Measurements from ENCODE around the gene ANKRD24. TPM values are rescaled to one million over a fixed set of nuclear protein-coding genes. Genes with fewer than 3 reads are reported as not detected.
"Not testable (repeated sequence)": the region's sequence is repeated elsewhere in the genome, so short reads cannot be mapped to it uniquely, and the experiment has no call there.

The ANKRD24 gene
- total and polyA plus RNA-seq, 8 donors = 0.29 to 6.1 (median 2.3) TPM; not detected in 1

- H3K9me3 ChIP-seq = no peaks in the 10 kb centered on the region
- no peaks in the 10 kb centered on the region for H3K36me3 ChIP-seq
- no peak overlapping the region for H3K4me3 ChIP-seq
- H3K27me3 ChIP-seq = peaks cover 0 to 66% (median 0%) of the 10 kb centered on the region in 3 donors
- H3K4me1 ChIP-seq = peaks cover 0 to 20% (median 4%) of the 10 kb centered on the region in 4 donors
- no peak for DNase-seq
- TF ChIP-seq, protein P1, sequence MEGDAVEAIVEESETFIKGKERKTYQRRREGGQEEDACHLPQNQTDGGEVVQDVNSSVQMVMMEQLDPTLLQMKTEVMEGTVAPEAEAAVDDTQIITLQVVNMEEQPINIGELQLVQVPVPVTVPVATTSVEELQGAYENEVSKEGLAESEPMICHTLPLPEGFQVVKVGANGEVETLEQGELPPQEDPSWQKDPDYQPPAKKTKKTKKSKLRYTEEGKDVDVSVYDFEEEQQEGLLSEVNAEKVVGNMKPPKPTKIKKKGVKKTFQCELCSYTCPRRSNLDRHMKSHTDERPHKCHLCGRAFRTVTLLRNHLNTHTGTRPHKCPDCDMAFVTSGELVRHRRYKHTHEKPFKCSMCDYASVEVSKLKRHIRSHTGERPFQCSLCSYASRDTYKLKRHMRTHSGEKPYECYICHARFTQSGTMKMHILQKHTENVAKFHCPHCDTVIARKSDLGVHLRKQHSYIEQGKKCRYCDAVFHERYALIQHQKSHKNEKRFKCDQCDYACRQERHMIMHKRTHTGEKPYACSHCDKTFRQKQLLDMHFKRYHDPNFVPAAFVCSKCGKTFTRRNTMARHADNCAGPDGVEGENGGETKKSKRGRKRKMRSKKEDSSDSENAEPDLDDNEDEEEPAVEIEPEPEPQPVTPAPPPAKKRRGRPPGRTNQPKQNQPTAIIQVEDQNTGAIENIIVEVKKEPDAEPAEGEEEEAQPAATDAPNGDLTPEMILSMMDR (IDR thresholded peaks at IDR 0.05) = no peak
- TF ChIP-seq POLR2A (IDR thresholded peaks at IDR 0.05) (no peak), EP300 (IDR thresholded peaks at IDR 0.05) (no peak)
- no peak overlapping the region for H3K27ac ChIP-seq
- WGBS, 5 donors = 69 to 73% (median 71%) methylated on average over 10 of the region's 10 CpGs
- intact Hi-C loops (cut with DNase I; ENCODE audit: low total_unique reads) = no loop called here
Measured at GRCh38 chr19:4152241-4152998, 30.1 kb upstream of the ANKRD24 start.

GRCh38 chr19:4154571-4155312, 27.7 kb upstream of the ANKRD24 start:
- WGBS, 5 donors = 76 to 82% (median 79%) methylated on average over 12 to 21 of the region's 21 CpGs

DNA sequence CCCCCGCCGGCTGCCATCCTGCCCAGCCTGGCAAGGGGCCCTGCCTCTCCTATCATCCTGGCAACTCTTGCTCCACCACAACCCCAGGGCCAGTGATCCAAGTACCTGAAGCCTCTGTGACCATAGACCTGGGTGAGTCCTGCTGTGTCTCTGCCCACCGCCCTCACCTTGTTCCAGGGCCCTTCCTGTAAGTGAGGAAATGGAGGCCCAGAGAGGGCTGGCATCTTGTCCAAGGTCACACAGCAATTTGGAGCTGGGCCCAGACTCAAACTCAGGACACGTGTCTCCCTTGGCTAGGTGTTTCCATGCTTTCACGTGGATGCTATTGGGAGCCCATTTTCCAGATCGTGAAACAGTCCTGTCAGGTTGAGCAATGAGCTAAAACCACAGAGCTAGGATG, 25.3 kb upstream of the ANKRD24 start:
- intact Hi-C loops (cut with DNase I; ENCODE audit: low total_unique reads) = no loop called here

More at GRCh38 chr19:4154571-4155312, 27.7 kb upstream of the ANKRD24 start:
- intact Hi-C loops (cut with DNase I; ENCODE audit: low total_unique reads) = no loop called here
- no peak overlapping the region for H3K4me3 ChIP-seq
- H3K4me1 ChIP-seq = peaks cover 0 to 12% (median 2%) of the 10 kb centered on the region in 4 donors
- TF ChIP-seq EP300 (IDR thresholded peaks at IDR 0.05) (no peak), POLR2A (IDR thresholded peaks at IDR 0.05) (no peak), POLR2AphosphoS5 (IDR thresholded peaks at IDR 0.05) (no peak)
- TF ChIP-seq, protein P1 (IDR thresholded peaks at IDR 0.05) = no peak
- no peaks in the 10 kb centered on the region for H3K36me3 ChIP-seq
- no peak for DNase-seq
- no peaks in the 10 kb centered on the region for H3K9me3 ChIP-seq
- peaks cover 0 to 54% (median 0%) of the 10 kb centered on the region in 3 donors for H3K27me3 ChIP-seq
- no peak overlapping the region for H3K27ac ChIP-seq

DNA sequence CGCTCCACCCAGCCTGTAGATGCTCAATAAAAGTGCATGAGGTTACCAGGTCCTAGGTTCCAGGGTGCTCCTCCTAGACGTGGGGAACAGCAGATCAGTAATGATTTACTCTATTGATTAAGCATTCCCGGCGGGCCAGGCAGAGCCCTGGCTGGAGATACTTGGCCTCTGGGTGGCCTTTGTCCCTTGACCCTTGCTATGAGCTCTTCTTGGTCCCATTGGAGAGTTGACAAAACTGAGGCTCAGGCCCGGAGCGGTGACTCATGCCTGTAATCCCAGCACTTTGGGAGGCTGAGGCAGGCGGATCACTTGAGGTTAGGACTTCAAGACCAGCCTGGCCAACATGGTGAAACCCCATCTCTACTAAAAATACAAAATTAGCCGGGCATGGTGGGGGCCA, 24.5 kb upstream of the ANKRD24 start:
- intact Hi-C loops (cut with DNase I; ENCODE audit: low total_unique reads); DNase-seq; H3K4me3 ChIP-seq; H3K27ac ChIP-seq; H3K9me3 ChIP-seq; H3K36me3 ChIP-seq; H3K4me1 ChIP-seq: not testable (repeated sequence)
- H3K27me3 ChIP-seq = peaks cover 0 to 41% (median 0%) of the 10 kb centered on the region in 3 donors
- 57 to 66% (median 63%) methylated on average over 7 to 8 of the region's 8 CpGs for WGBS, 5 donors

More for the DNA sequence above, 25.3 kb upstream of the ANKRD24 start:
- Histone ChIP-seq H3K36me3 (no peaks in the 10 kb centered on the region), H3K4me1 (peaks cover 0 to 10% (median 0%) of the 10 kb centered on the region in 4 donors), H3K27me3 (peaks cover 0 to 49% (median 0%) of the 10 kb centered on the region in 3 donors), H3K4me3 (no peak overlapping the region), H3K9me3 (no peaks in the 10 kb centered on the region), H3K27ac (no peak overlapping the region)
- WGBS, 5 donors = 75 to 88% (median 77%) methylated on average over 6 of the region's 6 CpGs
- DNase-seq = no peak
- TF ChIP-seq POLR2AphosphoS5 (IDR thresholded peaks at IDR 0.05) = no peak

DNA sequence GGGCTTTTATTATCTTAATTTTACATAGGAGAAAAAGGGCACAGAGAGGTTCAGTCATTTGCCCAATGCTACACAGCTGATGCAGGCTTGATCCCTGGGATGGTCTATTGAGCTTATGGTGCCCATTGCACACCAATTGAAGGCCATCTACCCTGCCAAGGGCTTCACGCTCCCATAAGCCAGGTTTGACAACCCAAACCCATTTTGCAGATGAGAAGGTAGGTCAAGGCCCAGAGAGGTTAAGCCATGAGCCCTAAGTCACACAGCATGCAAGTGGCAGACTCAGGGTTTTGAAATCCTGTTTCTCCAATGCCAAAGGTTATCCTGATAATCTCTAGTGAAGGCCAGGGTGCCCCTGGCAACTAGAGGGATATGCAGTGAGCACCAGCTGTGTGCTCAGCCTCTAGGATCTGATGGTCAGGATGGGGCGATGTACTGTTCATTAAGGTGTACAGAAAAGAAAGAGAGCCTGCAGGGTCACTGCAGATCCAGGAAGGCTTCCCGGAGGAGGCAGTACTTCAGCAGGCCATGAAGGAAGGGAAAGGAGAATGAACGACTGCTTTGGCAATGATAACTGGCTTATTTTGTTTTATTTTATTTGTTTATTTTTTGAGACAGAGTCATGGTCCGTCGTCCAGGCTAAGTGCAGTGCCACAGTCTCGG, 20.9 kb upstream of the ANKRD24 start:
- H3K4me1 ChIP-seq = no peaks in the 10 kb centered on the region
- 68 to 76% (median 71%) methylated on average over 7 of the region's 7 CpGs for WGBS, 5 donors
- no peak for TF ChIP-seq EP300 (IDR thresholded peaks at IDR 0.05)
- TF ChIP-seq, protein P1 (IDR thresholded peaks at IDR 0.05) = no peak
- no peak for TF ChIP-seq POLR2A (IDR thresholded peaks at IDR 0.05)
- TF ChIP-seq POLR2AphosphoS5 (IDR thresholded peaks at IDR 0.05) = no peak
- H3K36me3 ChIP-seq = no peaks in the 10 kb centered on the region
- H3K27me3 ChIP-seq = peaks cover 0 to 52% (median 8%) of the 10 kb centered on the region in 3 donors
- no peak for DNase-seq
- no peaks in the 10 kb centered on the region for H3K9me3 ChIP-seq
- intact Hi-C loops (cut with DNase I; ENCODE audit: low total_unique reads) = no loop called here
- no peak overlapping the region for H3K4me3 ChIP-seq
- H3K27ac ChIP-seq = no peak overlapping the region

All from stomach (tissue), 9 donors.